Measurements from ENCODE around the gene TMEM119.

DNA sequence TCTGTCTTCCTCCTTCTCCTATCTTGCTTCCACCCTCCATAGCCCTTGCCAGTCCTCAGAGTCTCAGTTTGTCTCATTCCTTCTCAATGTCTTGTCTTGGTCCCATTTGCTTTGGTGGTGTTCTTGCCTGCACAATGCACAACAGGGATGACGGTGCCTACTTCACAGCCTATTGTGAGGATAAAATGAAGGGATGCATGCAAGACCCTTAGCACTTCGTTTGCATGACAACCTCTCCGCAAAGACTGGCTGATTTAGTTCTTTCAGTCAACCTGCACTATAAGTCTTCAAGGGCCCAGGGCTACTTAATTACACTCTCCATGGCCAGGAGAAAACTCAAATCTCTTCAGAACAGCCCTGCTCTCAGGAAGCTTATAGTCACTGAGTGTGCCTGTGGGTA lies 27.3 kb upstream of the TMEM119 start:
- TF ChIP-seq, protein P1, sequence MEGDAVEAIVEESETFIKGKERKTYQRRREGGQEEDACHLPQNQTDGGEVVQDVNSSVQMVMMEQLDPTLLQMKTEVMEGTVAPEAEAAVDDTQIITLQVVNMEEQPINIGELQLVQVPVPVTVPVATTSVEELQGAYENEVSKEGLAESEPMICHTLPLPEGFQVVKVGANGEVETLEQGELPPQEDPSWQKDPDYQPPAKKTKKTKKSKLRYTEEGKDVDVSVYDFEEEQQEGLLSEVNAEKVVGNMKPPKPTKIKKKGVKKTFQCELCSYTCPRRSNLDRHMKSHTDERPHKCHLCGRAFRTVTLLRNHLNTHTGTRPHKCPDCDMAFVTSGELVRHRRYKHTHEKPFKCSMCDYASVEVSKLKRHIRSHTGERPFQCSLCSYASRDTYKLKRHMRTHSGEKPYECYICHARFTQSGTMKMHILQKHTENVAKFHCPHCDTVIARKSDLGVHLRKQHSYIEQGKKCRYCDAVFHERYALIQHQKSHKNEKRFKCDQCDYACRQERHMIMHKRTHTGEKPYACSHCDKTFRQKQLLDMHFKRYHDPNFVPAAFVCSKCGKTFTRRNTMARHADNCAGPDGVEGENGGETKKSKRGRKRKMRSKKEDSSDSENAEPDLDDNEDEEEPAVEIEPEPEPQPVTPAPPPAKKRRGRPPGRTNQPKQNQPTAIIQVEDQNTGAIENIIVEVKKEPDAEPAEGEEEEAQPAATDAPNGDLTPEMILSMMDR (IDR thresholded peaks at IDR 0.05): no peak
- TF ChIP-seq POLR2A (IDR thresholded peaks at IDR 0.05): no peak
- TF ChIP-seq POLR2AphosphoS5 (IDR thresholded peaks at IDR 0.05): no peak
